GM18520 (cell line): ENCODE data around the gene IGSF6.
"Not testable (repeated sequence)": the region's sequence is repeated elsewhere in the genome, so short reads cannot be mapped to it uniquely, and the experiment has no call there.

Experiments used
- ATAC-seq: cut with Tn5 transposase; IDR thresholded peaks from one replicate; pipeline ENCODE4 v1.9.1; 2021; ENCODE audit not compliant: unreplicated experiment

The IGSF6 gene

GRCh38 chr16:21629616-21630539 is 22.5 kb downstream of the IGSF6 start:
- not testable (repeated sequence) for ATAC-seq

- ATAC-seq: no peak
Observed at GRCh38 chr16:21628772-21629171, 23.6 kb downstream of the IGSF6 start.

- ATAC-seq: no peak
Observed at GRCh38 chr16:21628121-21628726, 24.2 kb downstream of the IGSF6 start.

GRCh38 chr16:21626659-21627277 is 25.6 kb downstream of the IGSF6 start:
- ATAC-seq: no peak

GRCh38 chr16:21625026-21625425 is 27.4 kb downstream of the IGSF6 start:
- no peak for ATAC-seq

- no peak for ATAC-seq
Observed at GRCh38 chr16:21622545-21622944, 29.9 kb downstream of the IGSF6 start.

- no peak for ATAC-seq
Observed at GRCh38 chr16:21620592-21620991, 31.8 kb downstream of the IGSF6 start.

GRCh38 chr16:21619765-21620425 is 32.5 kb downstream of the IGSF6 start:
- no peak for ATAC-seq

GRCh38 chr16:21618281-21618680 is 34.1 kb downstream of the IGSF6 start:
- no peak for ATAC-seq

GRCh38 chr16:21617607-21618006 is 34.8 kb downstream of the IGSF6 start:
- no peak for ATAC-seq

GRCh38 chr16:21614896-21615295 is 37.5 kb downstream of the IGSF6 start:
- ATAC-seq: no peak

- ATAC-seq: no peak
Observed at GRCh38 chr16:21613781-21614180, 38.6 kb downstream of the IGSF6 start.

GRCh38 chr16:21613361-21613760 is 39.0 kb downstream of the IGSF6 start:
- ATAC-seq: no peak

- no peak for ATAC-seq
Observed at GRCh38 chr16:21611556-21612384, 40.6 kb downstream of the IGSF6 start.

GRCh38 chr16:21611198-21611555 is 41.2 kb downstream of the IGSF6 start:
- no peak for ATAC-seq

- ATAC-seq: no peak
Observed at GRCh38 chr16:21610766-21611165, 41.6 kb downstream of the IGSF6 start.

GRCh38 chr16:21610006-21610544 is 42.3 kb downstream of the IGSF6 start:
- ATAC-seq: no peak

- no peak for ATAC-seq
Observed at GRCh38 chr16:21608639-21609328, 43.6 kb downstream of the IGSF6 start.

GRCh38 chr16:21605848-21606247 is 46.6 kb downstream of the IGSF6 start:
- not testable (repeated sequence) for ATAC-seq

GRCh38 chr16:21603928-21604327 is 48.5 kb downstream of the IGSF6 start:
- no peak for ATAC-seq
